SHP77 (cell line): ENCODE results near the gene FGF12.

ENCODE experiments used
- DNase-seq, 2 experiments: peaks; one replicate each; lab custom pipeline; 2025; lab: John Stamatoyannopoulos, UW

The FGF12 gene

DNA sequence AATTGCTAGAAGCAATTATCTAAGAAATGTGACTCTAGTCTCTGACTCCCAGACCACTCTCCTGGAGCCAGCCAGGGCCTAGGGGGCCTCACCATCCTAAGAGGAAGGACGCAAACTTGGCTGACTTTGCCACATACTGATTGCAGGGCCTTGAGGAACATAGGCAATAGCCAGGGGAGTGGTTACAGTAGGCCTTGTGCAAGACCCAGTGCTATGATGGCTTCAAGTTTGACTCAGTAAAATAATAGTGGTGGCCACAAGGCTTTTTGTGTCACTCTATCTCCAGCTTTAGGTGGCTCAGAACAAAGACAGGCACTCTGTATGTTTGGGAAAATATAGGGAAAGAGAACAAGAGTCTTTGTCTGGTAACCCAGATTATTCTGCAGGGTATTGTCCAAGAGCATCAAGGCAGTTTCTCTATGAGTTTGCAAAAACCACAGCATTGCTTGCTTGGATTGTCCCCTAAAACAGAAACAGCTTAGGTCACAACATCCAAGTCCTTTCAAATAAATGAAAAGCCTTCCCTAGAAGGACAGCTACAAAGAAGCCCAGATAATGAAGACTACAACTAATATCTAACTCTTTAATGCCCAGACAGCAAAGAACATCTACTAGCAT lies 634.8 kb downstream of the FGF12 start:
- no peak for DNase-seq

DNA sequence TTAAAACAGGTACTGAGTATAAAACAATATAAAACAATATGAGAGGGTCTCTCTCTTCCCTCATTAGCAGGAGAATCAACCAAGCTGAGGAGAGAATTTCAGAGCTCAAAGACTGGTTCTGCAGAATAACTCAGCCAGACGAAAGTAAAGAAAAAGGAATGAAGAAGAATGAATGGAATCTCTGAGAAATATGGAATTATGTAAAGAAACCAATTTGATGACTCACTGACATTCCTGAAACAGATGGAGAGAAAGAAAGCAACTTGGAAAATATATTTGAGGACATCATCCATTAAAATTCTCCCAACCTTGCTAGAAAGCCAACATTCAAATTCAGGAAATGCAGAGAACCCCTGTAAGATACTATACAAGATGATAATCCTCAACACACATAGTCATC lies 635.5 kb downstream of the FGF12 start:
- no peak for DNase-seq

DNA sequence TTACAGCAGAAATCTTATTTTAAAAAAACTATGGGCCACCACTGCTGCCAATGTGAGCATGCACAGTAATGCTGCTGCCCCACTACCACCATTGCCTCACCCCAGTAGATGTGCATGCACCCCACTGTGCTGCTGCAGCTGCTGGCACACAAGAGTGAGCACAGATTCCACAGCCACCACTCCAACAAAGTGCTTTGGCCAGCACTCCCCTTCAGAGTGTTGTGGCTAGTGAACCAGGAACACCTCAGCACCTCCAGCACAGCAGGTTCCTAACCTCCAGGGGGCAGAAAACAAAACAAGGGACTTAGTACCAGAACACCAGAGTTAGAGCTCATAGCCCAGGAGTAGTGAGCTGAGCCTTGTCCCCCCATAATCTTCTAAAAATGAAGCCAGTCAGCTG lies 636.8 kb downstream of the FGF12 start:
- no peak for DNase-seq
